GM12878 (cell line): ENCODE measurements around the gene KANK4. TPM values are rescaled to one million over a fixed set of nuclear protein-coding genes. Genes with fewer than 3 reads are reported as not detected.

ENCODE experiments used
- ATAC-seq: fragments of 200-7000 bp; cut with Tn5 transposase; 3 replicates; pipeline ENCODE4 v1.9.1; 2020; ENCODE audit warnings: mild to moderate bottlenecking, moderate library complexity
- BruUV-seq: library from RNA; stranded (reverse); fragments of 400-500 nt; replicated peaks from 2 replicates; lab custom pipeline; 2021; lab: Mats Ljungman, UMichigan
- CTCF ChIA-PET: fragments of 300-600 bp; sonication (Branson Sonifier 250); formaldehyde crosslinking; extraction: SDS; loops from one replicate; lab custom pipeline; 2021; ENCODE audit warnings: inconsistent platforms; lab: Yijun Ruan, JAX
- POLR2A ChIA-PET: fragments of 350-600 bp; formaldehyde crosslinking; extraction: SDS; loops from one replicate; lab custom pipeline; 2021; ENCODE audit warnings: inconsistent platforms; lab: Charles Lee
- RAD21 ChIA-PET: fragments of 300-600 bp; sonication (Branson Sonifier 250); formaldehyde crosslinking; loops from one replicate; lab custom pipeline; 2023; ENCODE audit warnings: antibody characterized with exemption; ENCODE audit not compliant: unreplicated experiment; lab: Charles Lee
- SMC1A ChIA-PET: fragments of 300-600 bp; sonication (Branson Sonifier 250); formaldehyde crosslinking; loops from one replicate; lab custom pipeline; 2023; ENCODE audit not compliant: unreplicated experiment, uncharacterized antibody; lab: Charles Lee
- DNase-seq: peaks from one replicate; pipeline ENCODE4 v3.0.0-alpha.2; 2011; ENCODE audit warnings: low read depth, low spot score
- FAIRE-seq: peaks from 3 replicates; lab custom pipeline; 2011; peaks lifted over from hg19 to GRCh38; lab: Jason Lieb, UNC
- H2AFZ ChIP-seq: 2 replicates; pipeline ENCODE4 v1.6.0; 2011; ENCODE audit warnings: low read depth, low read length, control low read depth; ENCODE audit not compliant: control insufficient read depth
- H3K27ac ChIP-seq: 2 replicates; pipeline ENCODE4 v1.5.1; 2011; ENCODE audit warnings: control low read depth; ENCODE audit not compliant: control insufficient read depth, insufficient read depth
- H3K27me3 ChIP-seq, 2 experiments: replicated peaks in 1 of 2; 2 replicates each; pipeline versions ENCODE4 v1.6.0 to v1.6.1; 2011; ENCODE audit warnings: low read length in 1 of 2; ENCODE audit not compliant: control insufficient read depth in 2 of 2, insufficient read depth in 2 of 2
- H3K36me3 ChIP-seq, 2 experiments: 2 replicates each; pipeline ENCODE4 v1.5.1; 2011; ENCODE audit warnings: low read length in 1 of 2; ENCODE audit not compliant: control insufficient read depth in 2 of 2, insufficient read depth in 2 of 2
- H3K4me1 ChIP-seq: 2 replicates; pipeline ENCODE4 v1.6.1; 2011; ENCODE audit warnings: mild to moderate bottlenecking, low read length, moderate library complexity, mixed read lengths; ENCODE audit not compliant: control insufficient read depth, insufficient read depth
- H3K4me2 ChIP-seq: 2 replicates; pipeline ENCODE4 v1.6.0; 2011; ENCODE audit warnings: control low read depth; ENCODE audit not compliant: control insufficient read depth, insufficient read depth
- H3K4me3 ChIP-seq: fragments of 200-600 bp; sonication (generic); 2 replicates; pipeline ENCODE4 v1.5.1; 2016
- H3K79me2 ChIP-seq: 2 replicates; pipeline ENCODE4 v1.6.0; 2011; ENCODE audit warnings: low read length; ENCODE audit not compliant: control insufficient read depth, insufficient read depth
- H3K9ac ChIP-seq: 2 replicates; pipeline ENCODE4 v1.8.0; 2011; ENCODE audit warnings: low read length, control low read depth, mixed read lengths; ENCODE audit not compliant: control insufficient read depth, insufficient read depth
- H3K9me3 ChIP-seq: replicated peaks from 3 replicates; pipeline ENCODE4 v1.5.1; 2011; ENCODE audit warnings: mild to moderate bottlenecking, low read length; ENCODE audit not compliant: control insufficient read depth, insufficient read depth
- H4K20me1 ChIP-seq: 2 replicates; pipeline ENCODE4 v1.6.0; 2011; ENCODE audit not compliant: control insufficient read depth, insufficient read depth
- E2F8 ChIP-seq: fragments of 450-650 bp; IDR thresholded peaks from 2 replicates; pipeline ENCODE4 v1.6.1; 2018; ENCODE audit warnings: mild to moderate bottlenecking, low read depth, moderate library complexity; ENCODE audit not compliant: partially characterized antibody
- HDAC6 ChIP-seq: fragments of 200-600 bp; sonication (generic); IDR thresholded peaks from one replicate; pipeline ENCODE4 v1.8.0; 2017; ENCODE audit warnings: antibody characterized with exemption; ENCODE audit not compliant: unreplicated experiment
- IRF5 ChIP-seq: fragments of 450-650 bp; IDR thresholded peaks from 2 replicates; pipeline ENCODE4 v1.6.1; 2017; ENCODE audit warnings: borderline replicate concordance
- NFXL1 ChIP-seq: fragments of 450-650 bp; IDR thresholded peaks from 2 replicates; pipeline ENCODE4 v1.6.1; 2017; ENCODE audit warnings: antibody characterized with exemption, mild to moderate bottlenecking, borderline replicate concordance
- SMARCA5 ChIP-seq: fragments of 450-650 bp; IDR thresholded peaks from 2 replicates; pipeline ENCODE4 v1.6.1; 2017; ENCODE audit warnings: mild to moderate bottlenecking
- WGBS: methylation state at CpG from one replicate; pipeline ENCODE4 v1.1.6; 2016; ENCODE audit warnings: low lambda C conversion rate; ENCODE audit not compliant: insufficient replicate concordance, insufficient coverage; ENCODE audit errors: missing lambda C conversion rate; 5-methylcytosine and 5-hydroxymethylcytosine counted together
- in situ Hi-C: fragments of 300-500 bp; cut with MboI; formaldehyde crosslinking; loops from 9 replicates; pipeline ENCODE4 v1.14.3; 2018; ENCODE audit warnings: mixed read lengths
- intact Hi-C: fragments of 100-400 bp; cut with micrococcal nuclease; formaldehyde crosslinking; loops from one replicate; pipeline ENCODE4 v1.14.2; 2022; ENCODE audit not compliant: unreplicated experiment
- polyA plus RNA-seq, 11 experiments: library from polyadenylated mRNA; depleted of rRNA in 4 of 11; unstranded in 6 of 11; stranded (reverse) in 5 of 11; fragments of >200 nt; fragmentation: Nextera tagmentation in 4 of 11; fragmentation: Illumina TruSeq in 1 of 11; extraction: Ambion mirVana in 4 of 11; extraction: Trizol in 1 of 11; gene quantifications; 1 replicate in 1 of 11; 2 replicates in 10 of 11; pipeline versions ENCODE4 v1.2.1 to v1.2.3, GENCODE V29; 2011 to 2016; ENCODE audit warnings: inconsistent platforms in 2 of 11, missing spikeins in 2 of 11, low read depth in 1 of 11
- total RNA-seq, 4 experiments: library from RNA; depleted of rRNA in 3 of 4; stranded (reverse); fragments of >200 nt in 3 of 4; fragmentation: Illumina TruSeq in 1 of 4; extraction: Trizol in 1 of 4; gene quantifications; 2 replicates each; pipeline versions ENCODE4 v1.2.1 to v1.2.3, GENCODE V29; 2013 to 2021

The KANK4 gene
- total and polyA plus RNA-seq, 10 of the 15 experiments (the other 5 are each of a cell fraction or from before 2014, with no cell fraction given) = not detected

- Histone ChIP-seq H3K4me1 (no peaks in the 10 kb centered on the region), H3K9ac (no peak overlapping the region), H3K4me3 (no peak overlapping the region), H3K79me2 (no peaks in the 10 kb centered on the region), H3K4me2 (no peak overlapping the region), H2AFZ (no peak overlapping the region), H3K27me3 (no peaks in the 10 kb centered on the region), H3K27ac (no peak overlapping the region), H3K9me3 (no peaks in the 10 kb centered on the region), H4K20me1 (no peaks in the 10 kb centered on the region), H3K36me3 (no peaks in the 10 kb centered on the region)
- no peak for TF ChIP-seq NFXL1
- no peak for TF ChIP-seq SMARCA5
- TF ChIP-seq HDAC6 = no peak
- TF ChIP-seq IRF5 = no peak
- TF ChIP-seq E2F8 = no peak
- in situ Hi-C loops (no loop called here), intact Hi-C loops (no loop called here)
- RAD21 ChIA-PET = no interaction called here
- ATAC-seq (no peak), DNase-seq (no peak), FAIRE-seq (no peak)
- SMC1A ChIA-PET = interaction anchor here (1.0 kb wide), 1 partner anchor 9 kb away, joined by 3 read pairs; no protein-coding TSS in a partner anchor
- no TSS peak for BruUV-seq
- CTCF ChIA-PET = interaction anchor here (0.6 kb wide), 1 partner anchor 1099 kb away, joined by 3 read pairs; no protein-coding TSS in a partner anchor
- 34% methylated on average over 4 of the region's 4 CpGs for WGBS
- POLR2A ChIA-PET = no interaction called here
Measured at GRCh38 chr1:62352387-62352786, 33.2 kb upstream of the KANK4 start.
